GM18517 (cell line): ENCODE data around the gene PHKB.

Source experiments
- ATAC-seq: cut with Tn5 transposase; IDR thresholded peaks from one replicate; pipeline ENCODE4 v1.9.1; 2021; ENCODE audit warnings: mild to moderate bottlenecking, moderate library complexity; ENCODE audit not compliant: unreplicated experiment

PHKB gene

GRCh38 chr16:47562366-47562765, 101.2 kb downstream of the PHKB start:
- ATAC-seq: no peak

- no peak for ATAC-seq
Measured at GRCh38 chr16:47565454-47565853, 104.3 kb downstream of the PHKB start.

- no peak for ATAC-seq
Measured at GRCh38 chr16:47567321-47567720, 106.2 kb downstream of the PHKB start.

GRCh38 chr16:47568351-47568750, 107.2 kb downstream of the PHKB start:
- no peak for ATAC-seq

GRCh38 chr16:47571049-47571448, 109.9 kb downstream of the PHKB start:
- no peak for ATAC-seq

- ATAC-seq: no peak
Measured at GRCh38 chr16:47571711-47572110, 110.6 kb downstream of the PHKB start.

- ATAC-seq: no peak
Measured at GRCh38 chr16:47574091-47575054, 113.2 kb downstream of the PHKB start.

- no peak for ATAC-seq
Measured at GRCh38 chr16:47577029-47577428, 115.9 kb downstream of the PHKB start.

GRCh38 chr16:47578033-47578432, 116.9 kb downstream of the PHKB start:
- ATAC-seq: no peak

- ATAC-seq: no peak
Measured at GRCh38 chr16:47578573-47578972, 117.4 kb downstream of the PHKB start.

- ATAC-seq: no peak
Measured at GRCh38 chr16:47581114-47581513, 120.0 kb downstream of the PHKB start.

- ATAC-seq: no peak
Measured at GRCh38 chr16:47584464-47585225, 123.5 kb downstream of the PHKB start.

GRCh38 chr16:47586121-47586520, 125.0 kb downstream of the PHKB start:
- no peak for ATAC-seq

- ATAC-seq: no peak
Measured at GRCh38 chr16:47590472-47590871, 129.3 kb downstream of the PHKB start.

GRCh38 chr16:47592232-47592631, 131.1 kb downstream of the PHKB start:
- ATAC-seq: no peak

GRCh38 chr16:47599512-47599911, 138.4 kb downstream of the PHKB start:
- peak; percentile 92 for ATAC-seq

GRCh38 chr16:47600376-47600775, 139.2 kb downstream of the PHKB start:
- no peak for ATAC-seq

- no peak for ATAC-seq
Measured at GRCh38 chr16:47604306-47604705, 143.2 kb downstream of the PHKB start.

GRCh38 chr16:47611042-47611441, 149.9 kb downstream of the PHKB start:
- no peak for ATAC-seq

GRCh38 chr16:47611848-47612493, 150.8 kb downstream of the PHKB start:
- ATAC-seq: no peak

- ATAC-seq: no peak
Measured at GRCh38 chr16:47612711-47613110, 151.6 kb downstream of the PHKB start.
